GM23338 (cell line): ENCODE measurements around the gene XDH.

Experiments used
- CREB1 ChIP-seq: fragments of 250-450 bp; sonication (Bioruptor Pico); IDR thresholded peaks from 2 replicates; pipeline ENCODE4 v1.5.0; 2020; ENCODE audit warnings: low read depth, mild to moderate bottlenecking, moderate library complexity
- CTCF ChIP-seq, 2 experiments: fragments of 200-600 bp in 1 of 2; sonication (generic) in 1 of 2; conservative IDR thresholded peaks; 2 replicates each; pipeline versions ENCODE4 v1.5.1 to v1.6.1; 2016 to 2017; ENCODE audit warnings: antibody characterized with exemption in 2 of 2, low read depth in 2 of 2, mild to moderate bottlenecking in 2 of 2, moderate library complexity in 1 of 2
- ETS1 ChIP-seq: IDR thresholded peaks from 2 replicates; pipeline ENCODE4 v1.6.1; 2016; ENCODE audit warnings: antibody characterized with exemption
- EZH2 ChIP-seq: fragments of 200-600 bp; sonication (generic); IDR thresholded peaks from one replicate; pipeline ENCODE4 v1.8.0; 2017; ENCODE audit warnings: antibody characterized with exemption, mild to moderate bottlenecking, low read depth; ENCODE audit not compliant: unreplicated experiment
- EZH2phosphoT487 ChIP-seq: fragments of 200-600 bp; sonication (generic); IDR thresholded peaks from one replicate; pipeline ENCODE4 v1.8.1; 2018; ENCODE audit warnings: antibody characterized with exemption; ENCODE audit not compliant: unreplicated experiment
- JUNB ChIP-seq: IDR thresholded peaks from one replicate; pipeline ENCODE4 v1.6.1; 2016; ENCODE audit warnings: antibody characterized with exemption; ENCODE audit not compliant: unreplicated experiment
- NANOG ChIP-seq: IDR thresholded peaks from 2 replicates; pipeline ENCODE4 v1.6.1; 2016; ENCODE audit warnings: antibody characterized with exemption, borderline replicate concordance
- POLR2AphosphoS5 ChIP-seq: IDR thresholded peaks from 2 replicates; pipeline ENCODE4 v1.6.1; 2016; ENCODE audit warnings: antibody characterized with exemption, low read depth
- REST ChIP-seq: IDR thresholded peaks from one replicate; pipeline ENCODE4 v1.6.1; 2018; ENCODE audit warnings: antibody characterized with exemption; ENCODE audit not compliant: unreplicated experiment
- STAT1 ChIP-seq: IDR thresholded peaks from one replicate; pipeline ENCODE4 v1.6.1; 2016; ENCODE audit warnings: antibody characterized with exemption; ENCODE audit not compliant: unreplicated experiment
- ZNF114 ChIP-seq: fragments of 250-450 bp; sonication (Bioruptor Pico); IDR thresholded peaks from 2 replicates; pipeline ENCODE4 v1.5.0; 2020; ENCODE audit warnings: mild to moderate bottlenecking, moderate library complexity
- ZNF331 ChIP-seq: fragments of 250-450 bp; sonication (Bioruptor Pico); IDR thresholded peaks from 2 replicates; pipeline ENCODE4 v1.5.0; 2020; ENCODE audit warnings: low read depth, mild to moderate bottlenecking, moderate library complexity
- ZNF462 ChIP-seq: fragments of 250-450 bp; sonication (Bioruptor Pico); IDR thresholded peaks from 2 replicates; pipeline ENCODE4 v1.5.0; 2020; ENCODE audit warnings: mild to moderate bottlenecking, moderate library complexity

GRCh38 chr2:31299547-31299946 lies 115.0 kb downstream of the XDH start:
- TF ChIP-seq JUNB (no peak), EZH2 (no peak), POLR2AphosphoS5 (no peak), CTCF (conservative IDR thresholded peaks at IDR 0.05; ENCODE audit: low read depth in 2 of 2) (no peak), CREB1 (CRISPR knock-in tag) (no peak), REST (no peak), EZH2phosphoT487 (no peak), STAT1 (no peak), ZNF114 (CRISPR knock-in tag) (no peak), ETS1 (no peak), NANOG (no peak), ZNF331 (CRISPR knock-in tag) (no peak), ZNF462 (CRISPR knock-in tag) (no peak)
